Measurements from ENCODE around the gene ARHGAP4. TPM values are rescaled to one million over a fixed set of nuclear protein-coding genes. Genes with fewer than 3 reads are reported as not detected.

ARHGAP4 gene
- polyA plus RNA-seq, 1 donor from 2014 or later, result 123 TPM

DNA sequence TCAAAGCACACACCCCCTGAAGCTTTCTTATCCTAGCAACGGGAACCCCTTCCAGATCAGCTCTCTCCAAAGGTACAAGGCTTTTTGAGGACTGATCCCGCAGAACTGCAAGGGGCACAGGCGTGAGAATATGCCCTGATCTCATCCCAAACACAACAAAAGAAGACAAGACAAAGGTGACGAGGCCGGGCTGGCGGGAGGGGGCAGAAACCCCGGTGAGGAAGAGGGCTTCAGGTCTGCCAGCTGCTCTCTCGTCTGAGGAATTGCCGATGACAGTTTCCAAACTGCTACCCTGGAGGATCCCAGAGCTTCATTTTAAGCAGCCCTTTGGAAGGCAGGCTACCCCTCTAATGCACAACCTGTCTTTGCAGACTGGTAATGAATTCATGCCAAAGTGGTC lies 42.2 kb upstream of the ARHGAP4 start:
- Mint-ChIP-seq H3K9me3 (no peaks in the 10 kb centered on the region), H3K27ac (peak overlapping the region; percentile 70 to 93 (median 72)), H3K36me3 (no peaks in the 10 kb centered on the region), H3K4me1 (peaks cover 16 to 27% (median 27%) of the 10 kb centered on the region in 3 donors), H3K27me3 (no peaks in the 10 kb centered on the region), H3K4me3 (peak overlapping the region; percentile 90 to 100 (median 100))

DNA sequence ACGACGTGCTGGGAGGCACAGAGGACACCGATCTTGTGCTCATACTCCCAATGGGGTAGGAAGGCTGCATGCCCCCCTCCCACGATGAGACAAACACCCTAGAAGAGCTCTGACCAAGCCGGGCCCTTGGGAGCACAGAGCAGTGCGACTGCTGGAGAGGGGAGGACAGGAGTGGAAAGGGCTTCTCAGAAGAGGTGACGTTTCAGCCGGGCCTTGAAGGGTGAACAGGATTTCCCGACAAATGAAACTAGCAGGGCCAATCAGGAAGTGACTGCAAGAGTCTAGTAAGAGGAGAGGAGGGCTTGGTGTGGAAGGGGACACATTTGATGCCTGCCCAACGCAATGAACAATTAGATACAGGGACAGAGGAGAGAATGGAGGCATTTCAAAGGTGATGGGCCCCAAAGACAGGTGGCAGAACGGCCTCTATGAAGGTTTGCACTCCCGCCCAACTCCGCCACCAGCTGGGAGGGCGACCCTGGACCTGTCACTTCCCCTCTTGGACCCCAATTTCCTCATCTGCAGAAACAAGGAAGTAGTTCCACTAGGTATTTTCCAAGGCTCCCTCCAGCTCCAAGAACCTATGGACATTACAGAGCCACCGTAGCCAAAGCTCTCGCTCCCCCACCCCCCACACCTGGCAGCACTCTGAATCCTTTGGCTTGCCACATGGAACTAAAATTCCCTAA lies 41.6 kb upstream of the ARHGAP4 start:
- H3K36me3 Mint-ChIP-seq, result no peaks in the 10 kb centered on the region
- peaks cover 20 to 27% (median 24%) of the 10 kb centered on the region in 3 donors for H3K4me1 Mint-ChIP-seq
- H3K9me3 Mint-ChIP-seq, result no peaks in the 10 kb centered on the region
- H3K4me3 Mint-ChIP-seq, result peak overlapping the region; percentile 90 to 100 (median 100)
- peak overlapping the region; percentile 70 to 93 (median 72) for H3K27ac Mint-ChIP-seq
- no peaks in the 10 kb centered on the region for H3K27me3 Mint-ChIP-seq

- H3K27ac Mint-ChIP-seq, result peak overlapping the region; percentile 70 to 93 (median 72)
- no peaks in the 10 kb centered on the region for H3K9me3 Mint-ChIP-seq
- H3K4me1 Mint-ChIP-seq, result peaks cover 21 to 27% (median 24%) of the 10 kb centered on the region in 3 donors
- H3K36me3 Mint-ChIP-seq, result no peaks in the 10 kb centered on the region
- no peaks in the 10 kb centered on the region for H3K27me3 Mint-ChIP-seq
- H3K4me3 Mint-ChIP-seq, result peak overlapping the region; percentile 90 to 100 (median 100)
Observed at GRCh38 chrX:153966841-153967535, 40.9 kb upstream of the ARHGAP4 start.

GRCh38 chrX:153966283-153966688 lies 40.2 kb upstream of the ARHGAP4 start:
- Mint-ChIP-seq H3K4me1 (peaks cover 21 to 27% (median 24%) of the 10 kb centered on the region in 3 donors), H3K9me3 (no peaks in the 10 kb centered on the region), H3K36me3 (no peaks in the 10 kb centered on the region), H3K27ac (peak overlapping the region; percentile 47 to 70 (median 67)), H3K27me3 (no peaks in the 10 kb centered on the region), H3K4me3 (peak overlapping the region in 2 of 4 donors; percentile 70 to 99)

GRCh38 chrX:153965406-153965805 lies 39.3 kb upstream of the ARHGAP4 start:
- H3K27ac Mint-ChIP-seq, result peak overlapping the region; percentile 64 to 87 (median 70)
- H3K9me3 Mint-ChIP-seq, result no peaks in the 10 kb centered on the region
- H3K4me1 Mint-ChIP-seq, result peaks cover 21 to 27% (median 24%) of the 10 kb centered on the region in 3 donors
- peak overlapping the region in 1 of 4 donors; percentile 65 for H3K4me3 Mint-ChIP-seq
- H3K36me3 Mint-ChIP-seq, result no peaks in the 10 kb centered on the region
- no peaks in the 10 kb centered on the region for H3K27me3 Mint-ChIP-seq

DNA sequence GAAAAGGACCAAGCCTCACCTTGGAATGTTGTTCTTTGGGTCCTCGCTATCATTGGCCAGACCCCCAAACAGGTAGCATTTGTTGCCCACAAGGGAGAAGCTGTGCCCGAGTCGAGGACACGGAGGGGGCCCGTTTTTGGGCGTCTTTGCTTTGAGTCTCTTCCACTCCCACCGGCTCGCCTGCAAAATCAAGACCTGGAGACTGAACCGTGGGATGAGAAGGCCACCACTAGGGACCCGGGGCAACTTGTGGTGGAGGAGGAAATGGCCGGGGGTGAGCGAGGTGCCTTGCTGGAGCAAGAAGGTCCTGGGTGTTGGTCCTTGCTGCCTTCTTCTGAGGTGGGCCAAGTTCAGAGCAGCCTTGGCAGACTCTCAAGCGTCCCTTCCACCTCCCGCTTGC lies 38.0 kb upstream of the ARHGAP4 start:
- H3K9me3 Mint-ChIP-seq, result no peaks in the 10 kb centered on the region
- H3K27me3 Mint-ChIP-seq, result no peaks in the 10 kb centered on the region
- no peak overlapping the region for H3K4me3 Mint-ChIP-seq
- H3K36me3 Mint-ChIP-seq, result no peaks in the 10 kb centered on the region
- peaks cover 16 to 22% (median 21%) of the 10 kb centered on the region in 3 donors for H3K4me1 Mint-ChIP-seq
- peak overlapping the region in 1 of 3 donors; percentile 35 for H3K27ac Mint-ChIP-seq

DNA sequence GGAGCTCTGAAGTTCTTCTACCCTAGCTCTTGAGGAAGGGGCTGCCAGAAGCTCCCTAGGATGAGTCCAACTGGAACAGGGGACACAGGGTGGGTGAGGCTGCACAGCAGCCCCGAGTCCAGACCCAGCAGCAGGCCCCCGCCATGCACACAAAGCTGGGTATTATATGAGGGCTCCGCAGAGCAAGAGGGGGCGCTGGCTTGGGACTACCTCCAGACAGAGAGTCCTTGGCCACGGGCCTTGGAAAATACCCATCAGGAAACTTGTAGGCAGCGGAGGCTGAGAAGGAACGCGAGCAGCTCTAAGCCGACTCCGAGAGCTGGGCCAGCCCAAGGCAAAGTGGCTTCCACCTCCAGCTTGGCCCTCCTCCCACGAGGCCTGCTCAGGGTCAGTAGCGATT lies 37.5 kb upstream of the ARHGAP4 start:
- Mint-ChIP-seq H3K4me1 (peaks cover 16 to 22% (median 21%) of the 10 kb centered on the region in 3 donors), H3K27ac (peak overlapping the region in 1 of 3 donors; percentile 35), H3K36me3 (no peaks in the 10 kb centered on the region), H3K27me3 (no peaks in the 10 kb centered on the region), H3K9me3 (no peaks in the 10 kb centered on the region), H3K4me3 (peak overlapping the region in 1 of 4 donors; percentile 35)

DNA sequence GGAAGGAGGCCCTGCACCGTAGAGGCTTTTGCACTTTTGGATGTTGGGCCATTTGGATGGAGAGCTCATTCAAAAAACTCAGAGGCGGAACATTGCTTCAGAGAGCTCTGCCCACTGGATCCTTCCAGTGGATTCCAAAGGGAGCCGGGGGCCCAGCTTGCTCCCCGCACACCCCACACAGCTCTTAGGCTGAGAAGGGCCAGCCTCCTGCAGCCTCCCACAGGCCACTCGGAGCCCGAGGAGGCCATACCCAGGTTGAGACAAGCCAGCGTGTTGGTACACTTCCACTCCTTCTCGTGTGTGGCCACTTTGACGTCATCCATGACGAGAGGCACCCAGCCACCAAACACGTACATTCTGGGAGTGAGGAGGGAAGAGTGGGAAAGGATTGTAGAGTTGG lies 35.2 kb upstream of the ARHGAP4 start:
- H3K36me3 Mint-ChIP-seq, result peaks cover 3% of the 10 kb centered on the region
- peaks cover 5 to 8% (median 8%) of the 10 kb centered on the region in 3 donors for H3K4me1 Mint-ChIP-seq
- H3K9me3 Mint-ChIP-seq, result no peaks in the 10 kb centered on the region
- no peak overlapping the region for H3K27ac Mint-ChIP-seq
- no peaks in the 10 kb centered on the region for H3K27me3 Mint-ChIP-seq
- peak overlapping the region in 1 of 4 donors; percentile 53 for H3K4me3 Mint-ChIP-seq

- no peak overlapping the region for H3K27ac Mint-ChIP-seq
- no peaks in the 10 kb centered on the region for H3K9me3 Mint-ChIP-seq
- H3K4me3 Mint-ChIP-seq, result peak overlapping the region in 1 of 4 donors; percentile 53
- no peaks in the 10 kb centered on the region for H3K27me3 Mint-ChIP-seq
- H3K4me1 Mint-ChIP-seq, result peaks cover 4 to 5% (median 4%) of the 10 kb centered on the region in 3 donors
- peaks cover 3% of the 10 kb centered on the region for H3K36me3 Mint-ChIP-seq
Observed at GRCh38 chrX:153960786-153961185, 34.7 kb upstream of the ARHGAP4 start.

DNA sequence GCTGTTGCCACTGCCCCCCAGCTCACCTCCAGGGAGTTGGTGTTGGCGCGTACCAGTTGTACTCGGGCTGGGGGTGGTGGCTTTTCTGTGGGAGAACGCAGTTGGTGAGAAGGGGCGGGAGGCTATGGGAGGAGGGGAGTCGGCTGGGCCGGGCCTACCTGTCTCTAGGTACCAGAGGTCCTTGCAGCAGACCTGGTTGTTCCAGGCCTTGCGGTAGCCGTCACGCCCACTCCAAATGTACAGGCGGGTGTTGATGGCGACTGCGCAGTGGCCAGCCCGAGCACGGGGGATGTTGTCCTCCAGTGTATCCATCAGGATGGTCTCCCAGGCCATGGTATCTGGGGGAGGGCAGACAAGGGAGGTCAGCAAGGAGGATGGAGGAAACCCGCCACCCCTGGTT lies 34.0 kb upstream of the ARHGAP4 start:
- Mint-ChIP-seq H3K9me3 (no peaks in the 10 kb centered on the region), H3K4me1 (peaks cover 0 to 5% (median 3%) of the 10 kb centered on the region in 3 donors), H3K27me3 (no peaks in the 10 kb centered on the region), H3K36me3 (peaks cover 3% of the 10 kb centered on the region), H3K27ac (no peak overlapping the region), H3K4me3 (no peak overlapping the region)

DNA sequence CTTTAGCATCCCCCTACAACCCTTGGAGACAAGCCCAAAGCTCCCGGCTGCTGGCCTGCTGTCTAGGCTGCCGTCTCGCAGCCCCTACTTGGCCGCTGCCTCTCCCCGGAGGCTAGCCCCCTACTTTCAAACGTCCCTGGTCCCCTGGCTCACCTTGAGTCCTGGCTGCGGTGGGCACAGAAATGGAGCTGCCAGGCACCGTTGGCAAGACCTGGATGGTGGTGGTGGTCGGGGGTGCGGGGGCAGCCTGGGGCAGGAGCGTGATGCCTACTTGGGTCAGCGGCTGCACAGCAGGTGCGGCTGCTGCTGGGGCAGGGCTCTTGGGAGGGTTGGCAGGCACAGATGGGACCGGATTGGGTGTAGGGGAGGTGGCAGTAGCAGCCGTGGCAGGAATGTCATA lies 33.6 kb upstream of the ARHGAP4 start:
- Mint-ChIP-seq H3K36me3 (peaks cover 3% of the 10 kb centered on the region), H3K4me1 (peaks cover 0 to 5% (median 0%) of the 10 kb centered on the region in 3 donors), H3K4me3 (no peak overlapping the region), H3K27me3 (no peaks in the 10 kb centered on the region), H3K9me3 (no peaks in the 10 kb centered on the region), H3K27ac (no peak overlapping the region)

DNA sequence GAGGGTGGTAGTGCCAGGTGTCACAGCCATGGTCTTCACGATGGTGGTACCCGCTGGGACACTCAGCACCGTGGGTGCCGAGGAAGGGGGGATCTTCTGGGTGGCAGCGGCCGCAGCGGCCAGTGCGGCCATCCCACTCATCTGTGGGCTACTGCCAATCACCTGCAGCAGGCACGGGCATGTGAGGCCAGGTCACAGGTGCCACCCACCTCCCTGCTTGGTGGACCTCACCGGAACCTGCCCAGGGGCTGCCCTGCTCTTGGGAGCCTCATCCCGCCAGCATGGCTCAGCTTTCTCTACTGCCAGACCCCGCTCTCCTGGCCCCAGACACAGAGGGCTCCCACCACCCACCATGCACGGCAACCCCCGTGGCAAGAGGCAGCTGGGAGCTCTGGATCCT lies 32.5 kb upstream of the ARHGAP4 start:
- Mint-ChIP-seq H3K9me3 (no peaks in the 10 kb centered on the region), H3K4me3 (no peak overlapping the region), H3K27me3 (no peaks in the 10 kb centered on the region), H3K4me1 (peaks cover 0 to 5% (median 0%) of the 10 kb centered on the region in 3 donors), H3K27ac (peak overlapping the region in 1 of 3 donors; percentile 80), H3K36me3 (peaks cover 5% of the 10 kb centered on the region)

GRCh38 chrX:153957224-153957623 lies 31.2 kb upstream of the ARHGAP4 start:
- H3K9me3 Mint-ChIP-seq, result no peaks in the 10 kb centered on the region
- no peak overlapping the region for H3K27ac Mint-ChIP-seq
- H3K4me3 Mint-ChIP-seq, result peak overlapping the region in 1 of 4 donors; percentile 70
- H3K36me3 Mint-ChIP-seq, result peaks cover 5% of the 10 kb centered on the region
- H3K4me1 Mint-ChIP-seq, result peaks cover 3 to 4% (median 3%) of the 10 kb centered on the region in 3 donors
- no peaks in the 10 kb centered on the region for H3K27me3 Mint-ChIP-seq

DNA sequence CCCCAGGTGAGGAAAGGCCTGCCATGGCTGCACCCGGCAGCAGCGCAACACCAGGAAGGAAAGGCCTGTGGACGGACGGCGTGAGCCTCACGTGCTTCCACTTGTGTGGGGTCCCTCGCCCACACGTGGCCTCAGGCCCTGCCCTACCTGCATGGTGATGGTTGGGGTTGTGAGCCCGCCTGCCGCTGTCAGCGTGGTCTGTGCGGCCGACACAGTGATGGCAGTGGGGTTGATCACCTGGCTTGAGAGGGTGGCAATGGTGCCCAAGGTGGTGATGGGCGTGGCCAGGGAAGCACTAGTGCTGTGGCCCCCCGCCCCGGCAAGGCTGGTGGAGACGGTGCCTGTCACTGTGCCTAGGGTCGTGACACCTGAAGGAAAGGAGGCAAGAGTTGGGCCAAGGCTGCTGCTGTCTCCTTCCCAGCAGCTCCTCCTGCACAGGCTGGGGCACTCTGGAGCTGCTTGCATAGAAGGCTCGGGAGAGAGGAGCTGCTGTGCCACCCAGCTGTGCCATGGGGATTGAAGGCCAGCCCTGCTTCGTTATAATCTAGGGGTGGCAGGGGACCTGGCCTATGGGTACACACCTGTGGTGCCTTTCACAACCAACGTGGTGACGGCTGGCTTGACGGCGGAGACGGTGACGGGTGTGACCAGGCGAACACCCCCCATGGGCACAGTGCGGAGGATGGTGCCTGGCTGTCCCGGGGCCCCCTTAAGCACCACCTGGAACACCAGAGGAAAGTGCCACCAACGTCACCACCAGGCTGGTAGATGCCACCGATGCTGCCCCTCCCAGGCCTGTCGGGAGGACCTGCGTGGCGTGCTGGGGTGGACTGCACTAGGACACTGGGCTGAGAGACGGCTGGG lies 30.2 kb upstream of the ARHGAP4 start:
- Mint-ChIP-seq H3K9me3 (no peaks in the 10 kb centered on the region), H3K36me3 (peaks cover 5% of the 10 kb centered on the region), H3K27me3 (no peaks in the 10 kb centered on the region), H3K4me3 (no peak overlapping the region), H3K27ac (peak overlapping the region in 2 of 3 donors; percentile 47 to 51), H3K4me1 (peaks cover 3 to 4% (median 3%) of the 10 kb centered on the region in 3 donors)
